Measurements from ENCODE around the gene EMP3.

- no peak for TF ChIP-seq CTCF (IDR thresholded peaks at IDR 0.05)
- no peak for TF ChIP-seq POLR2AphosphoS5 (IDR thresholded peaks at IDR 0.05; ENCODE audit: low read depth, low read length)
These were observed 42.5 kb downstream of the EMP3 start for GRCh38 chr19:48367855-48368254.
